ENCODE measurements around the gene HTT.
"Not testable (repeated sequence)": the region's sequence is repeated elsewhere in the genome, so short reads cannot be mapped to it uniquely, and the experiment has no call there.

HTT gene

GRCh38 chr4:3046623-3047022 is 27.9 kb upstream of the HTT start:
- no peak for DNase-seq

GRCh38 chr4:3047464-3048286 is 26.8 kb upstream of the HTT start:
- DNase-seq, result peak; percentile 63

DNA sequence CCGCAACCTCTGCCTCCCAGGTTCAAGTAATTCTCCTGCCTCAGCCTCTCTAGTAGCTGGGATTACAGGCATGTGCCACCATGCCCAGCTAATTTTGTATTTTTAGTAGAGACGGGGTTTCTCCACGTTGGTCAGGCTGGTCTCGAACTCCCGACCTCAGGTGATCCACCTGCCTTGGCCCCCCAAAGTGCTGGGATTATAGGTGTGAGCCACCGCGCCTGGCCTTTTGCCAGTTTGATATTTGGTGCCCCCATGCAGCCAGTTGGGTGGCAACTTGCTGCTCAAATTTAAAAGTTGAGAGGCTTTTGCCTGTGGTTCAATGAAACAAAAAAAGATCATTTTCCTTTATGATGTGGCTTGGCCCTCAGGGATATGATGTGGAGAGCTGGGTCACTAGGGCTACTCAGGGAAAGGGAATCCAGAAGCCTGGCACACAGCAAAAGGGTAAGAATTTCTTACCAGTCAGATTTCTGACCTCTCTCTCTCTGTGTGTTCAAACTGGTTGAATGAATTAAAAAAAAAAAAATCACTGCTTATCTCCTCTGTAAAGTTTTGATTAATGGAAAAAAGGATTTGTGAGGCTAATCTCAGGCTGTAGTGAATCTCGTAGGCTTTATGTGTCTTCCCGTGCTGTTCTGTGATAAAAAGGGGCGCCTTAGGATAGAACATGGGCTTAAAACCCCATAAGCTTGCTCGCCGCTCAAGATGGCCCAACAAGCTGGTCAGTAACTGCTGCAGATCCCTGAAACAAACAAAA is 23.2 kb upstream of the HTT start:
- DNase-seq, result not testable (repeated sequence)

GRCh38 chr4:3054169-3054759 is 20.2 kb upstream of the HTT start:
- no peak for DNase-seq

DNA sequence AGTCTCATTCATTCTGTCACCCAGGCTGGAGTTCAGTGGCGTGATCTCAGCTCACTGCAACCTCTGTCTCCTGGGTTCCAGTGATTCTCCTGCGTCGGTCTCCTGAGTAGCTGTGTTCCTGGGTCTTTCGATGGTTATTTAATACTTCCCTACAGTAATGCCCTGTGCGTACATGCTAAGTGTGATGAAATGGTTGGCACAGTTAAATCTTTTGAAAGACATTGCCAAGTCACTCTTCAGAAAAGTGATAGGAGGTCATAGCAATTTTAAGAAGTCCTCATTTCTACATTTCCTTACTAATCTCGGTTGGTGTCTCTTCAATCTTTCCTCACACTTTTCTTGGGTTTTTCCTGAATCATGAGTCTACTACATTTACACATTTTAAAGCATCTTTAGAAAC is 14.5 kb upstream of the HTT start:
- no peak for DNase-seq

DNA sequence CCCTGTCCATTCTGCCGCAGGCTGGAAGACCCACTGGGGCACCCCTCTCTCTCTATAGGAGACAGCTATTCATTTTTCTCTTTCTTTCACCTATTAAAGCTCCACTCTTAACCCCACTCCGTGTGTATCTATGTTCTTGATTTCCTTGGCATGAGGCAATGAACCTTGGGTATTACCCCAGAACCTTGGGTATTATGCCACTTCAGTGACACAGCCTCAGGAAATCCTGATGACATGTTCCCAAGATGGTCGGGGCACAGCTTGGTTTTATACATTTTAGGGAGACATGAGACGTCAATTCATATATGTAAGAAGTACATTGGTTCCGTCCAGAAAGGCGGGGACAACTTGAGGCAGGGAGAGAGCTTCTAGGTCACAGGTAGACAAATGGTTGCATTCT is 13.5 kb upstream of the HTT start:
- DNase-seq, result no peak

DNA sequence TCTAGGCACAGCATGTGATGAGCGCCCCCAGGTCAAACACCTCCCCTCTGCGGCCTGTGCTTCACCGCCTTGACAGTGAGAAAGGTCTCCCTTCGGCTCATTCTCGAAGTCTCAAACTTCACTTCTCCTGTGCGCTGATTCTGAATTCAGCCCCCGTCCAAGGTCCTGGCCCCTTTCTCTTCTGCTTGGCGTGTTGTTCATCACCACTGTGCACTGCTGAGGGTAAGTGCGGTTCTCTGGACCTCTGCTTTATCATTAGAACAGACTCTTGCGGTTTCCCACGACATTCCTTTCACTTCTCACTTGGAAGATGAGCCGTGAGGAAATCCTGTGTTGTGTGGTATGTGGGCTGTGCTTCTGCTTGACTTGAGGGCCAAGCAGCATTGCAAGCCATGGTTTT is 12.0 kb upstream of the HTT start:
- DNase-seq, result no peak

DNA sequence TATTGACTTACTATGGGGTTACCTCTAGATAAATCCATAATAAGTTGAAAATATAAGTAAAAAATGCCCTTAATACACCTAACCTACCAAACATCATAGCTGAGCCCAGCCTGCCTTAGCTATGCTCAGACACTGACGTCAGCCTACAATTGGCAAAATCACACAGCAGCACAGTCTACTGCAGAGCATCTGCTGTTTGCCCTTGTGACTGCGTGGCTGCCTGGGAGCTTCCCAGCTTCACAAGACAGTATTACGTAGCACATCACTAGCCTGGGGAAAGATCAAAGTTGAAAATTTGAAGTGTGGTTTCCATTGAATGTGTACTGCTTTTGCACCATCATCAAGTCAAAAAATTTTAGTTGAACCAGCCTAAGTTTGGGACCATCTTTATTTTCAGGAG is 8.9 kb upstream of the HTT start:
- DNase-seq, result no peak

- no peak for DNase-seq
These were observed 7.6 kb upstream of the HTT start for GRCh38 chr4:3066836-3067400.

DNA sequence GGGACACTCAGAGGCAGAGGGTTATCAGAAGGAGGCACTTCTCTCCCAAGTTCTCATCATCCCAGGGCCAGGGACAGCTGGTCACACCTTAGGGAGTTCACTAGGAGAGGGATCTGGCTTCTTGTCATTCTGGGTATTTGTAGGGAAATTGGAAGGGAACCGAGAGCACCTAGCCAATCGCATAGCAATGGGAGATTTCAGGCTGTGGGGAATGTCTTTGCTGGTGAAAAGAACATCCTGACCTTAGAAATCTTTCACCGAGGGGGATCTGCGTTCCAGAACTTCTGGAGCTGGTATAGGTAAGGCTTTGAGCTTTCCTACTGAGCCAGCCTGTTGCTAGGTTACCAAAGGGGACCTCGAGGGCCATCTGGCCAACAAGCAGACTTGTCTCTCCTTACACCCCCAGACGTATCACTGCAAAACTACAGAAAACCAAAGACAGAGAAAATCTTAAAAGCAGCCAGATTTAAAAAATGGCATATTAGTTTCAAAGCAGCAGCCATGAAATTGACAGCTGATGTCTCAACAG is 6.9 kb upstream of the HTT start:
- no peak for DNase-seq

DNA sequence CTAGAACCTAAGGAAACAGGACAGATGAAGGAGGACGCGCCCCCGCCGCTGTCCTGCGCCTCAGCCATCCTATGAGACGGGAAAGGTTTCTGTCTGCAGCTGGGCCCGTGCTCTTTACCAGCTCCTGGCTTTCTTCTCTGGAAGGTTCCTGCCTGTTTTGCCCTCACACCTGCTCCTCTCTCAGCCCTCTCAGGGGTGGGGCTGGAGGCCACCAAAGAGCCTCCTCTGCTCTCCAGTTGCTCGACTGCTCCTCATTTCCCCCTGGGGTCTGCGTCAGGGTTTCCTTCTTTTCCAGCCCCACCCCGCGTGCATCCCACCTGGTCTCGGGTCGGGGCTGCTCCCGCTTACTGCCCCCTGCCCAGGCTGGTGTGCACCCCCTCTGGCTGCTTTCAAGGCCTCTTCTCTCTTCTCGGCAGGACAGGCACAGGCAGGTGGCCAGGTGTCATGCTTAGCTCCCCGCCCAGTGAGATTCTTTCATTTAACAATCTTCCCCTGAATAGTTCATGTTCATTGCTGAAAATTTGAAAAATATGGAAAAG is 4.8 kb upstream of the HTT start:
- no peak for DNase-seq

DNA sequence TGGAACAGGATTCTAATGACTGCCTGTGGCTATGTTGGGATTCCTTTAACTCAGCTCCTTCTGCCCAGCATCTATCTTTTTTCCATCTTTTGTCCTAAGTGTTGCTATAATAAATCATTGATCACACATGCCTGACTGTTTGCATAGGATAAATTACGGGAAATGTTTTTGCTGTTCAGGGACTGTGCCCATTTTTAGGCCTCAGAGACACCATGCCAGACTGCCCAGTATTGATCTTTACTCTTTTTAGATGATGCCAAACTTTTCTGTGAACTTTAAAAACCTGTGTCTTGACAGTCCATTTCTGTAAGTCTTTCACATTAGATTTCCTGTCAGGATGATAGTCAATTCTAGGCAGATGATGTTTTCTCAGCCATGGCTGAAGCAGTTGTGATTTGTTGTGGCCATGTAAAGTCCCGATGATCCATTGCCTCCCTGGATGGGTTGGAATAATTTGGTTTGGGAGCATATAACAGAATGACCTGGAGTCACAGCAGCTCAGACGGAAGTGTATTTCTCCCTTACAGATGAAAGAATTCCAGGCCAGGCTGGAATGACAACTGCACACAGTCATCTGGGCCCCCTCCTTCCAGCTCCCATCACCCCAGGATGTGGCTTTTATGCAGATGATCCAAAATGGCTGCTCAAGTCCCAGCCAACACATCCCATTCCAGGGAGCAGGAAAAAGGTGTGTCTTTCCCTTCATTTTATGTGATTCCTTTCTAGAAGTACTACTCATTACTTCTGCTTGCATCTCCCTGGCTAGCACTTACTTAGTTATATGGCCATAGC is 3.6 kb upstream of the HTT start:
- DNase-seq, result no peak

DNA sequence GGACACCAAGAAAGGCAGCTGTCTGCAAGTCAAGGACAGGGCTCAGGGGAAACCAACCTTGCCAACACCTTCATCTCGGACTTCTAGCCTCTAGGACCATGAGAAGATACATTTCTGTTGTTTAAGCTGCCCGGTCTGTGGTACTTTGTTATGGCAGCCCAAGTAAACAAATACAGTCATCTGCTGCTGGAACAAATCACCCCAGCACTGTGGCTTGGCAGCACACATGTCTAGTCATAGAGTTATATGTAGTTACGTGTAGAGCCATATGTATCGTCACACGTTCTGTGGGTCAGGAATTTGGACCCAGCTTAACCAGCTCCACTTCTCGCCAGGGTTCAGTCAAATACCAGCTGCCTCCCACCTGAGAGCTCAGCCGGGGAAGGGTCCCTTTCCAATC is 2.7 kb upstream of the HTT start:
- DNase-seq, result no peak

- DNase-seq, result no peak
These were observed 1.1 kb upstream of the HTT start for GRCh38 chr4:3073158-3074077.

- peak; percentile 25 for DNase-seq
These were observed 568 bp downstream of the HTT start for GRCh38 chr4:3074846-3075651.

GRCh38 chr4:3075652-3075981 is 1.1 kb downstream of the HTT start:
- DNase-seq, result no peak

GRCh38 chr4:3077796-3078195 is 3.3 kb downstream of the HTT start:
- no peak for DNase-seq

DNA sequence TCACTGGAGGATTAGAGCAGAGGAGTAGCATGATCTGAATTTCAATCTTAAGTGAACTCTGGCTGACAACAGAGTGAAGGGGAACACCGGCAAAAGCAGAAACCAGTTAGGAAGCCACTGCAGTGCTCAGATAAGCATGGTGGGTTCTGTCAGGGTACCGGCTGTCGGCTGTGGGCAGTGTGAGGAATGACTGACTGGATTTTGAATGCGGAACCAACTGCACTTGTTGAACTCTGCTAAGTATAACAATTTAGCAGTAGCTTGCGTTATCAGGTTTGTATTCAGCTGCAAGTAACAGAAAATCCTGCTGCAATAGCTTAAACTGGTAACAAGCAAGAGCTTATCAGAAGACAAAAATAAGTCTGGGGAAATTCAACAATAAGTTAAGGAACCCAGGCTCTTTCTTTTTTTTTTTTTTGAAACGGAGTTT is 5.2 kb downstream of the HTT start:
- no peak for DNase-seq

DNA sequence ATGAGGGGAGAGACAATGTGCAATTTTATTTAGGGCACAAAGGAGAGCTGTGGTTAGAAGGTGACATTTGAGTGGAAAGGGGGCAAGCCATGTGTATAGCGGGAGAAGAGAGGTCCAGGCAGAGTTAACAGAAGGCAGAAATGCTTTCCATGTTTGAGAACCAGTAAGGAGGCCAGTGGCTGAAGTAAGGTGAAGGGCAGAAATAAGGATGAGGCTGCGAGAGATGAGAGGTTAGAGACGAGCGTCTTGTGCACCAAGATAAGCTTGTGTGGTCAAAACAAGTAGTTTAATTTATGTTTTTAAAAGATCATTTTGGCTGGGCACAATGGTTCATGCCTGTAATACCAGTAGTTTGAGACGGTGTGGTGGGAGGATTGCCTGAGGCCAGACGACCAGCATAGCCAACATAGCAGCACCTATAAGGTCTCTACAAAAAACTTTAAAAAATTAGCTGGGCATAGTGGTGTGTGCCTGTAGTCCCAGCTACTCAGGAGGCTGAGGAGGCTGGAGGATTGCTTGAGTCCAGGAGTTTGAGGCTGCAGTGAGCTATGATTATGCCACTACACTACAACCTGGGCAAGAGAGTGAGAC is 8.5 kb downstream of the HTT start:
- DNase-seq, result no peak

GRCh38 chr4:3083732-3084131 is 9.3 kb downstream of the HTT start:
- DNase-seq, result no peak

All from CD4-positive, alpha-beta T cell treated with Interleukin-6 for 4 hours (primary cell).